HG03039 (cell line): ENCODE data around the gene CCL28.

Source experiments
- ATAC-seq: cut with Tn5 transposase; IDR thresholded peaks from one replicate; pipeline ENCODE4 v1.9.1; 2021; ENCODE audit warnings: mild to moderate bottlenecking, moderate library complexity; ENCODE audit not compliant: unreplicated experiment

CCL28 gene

DNA sequence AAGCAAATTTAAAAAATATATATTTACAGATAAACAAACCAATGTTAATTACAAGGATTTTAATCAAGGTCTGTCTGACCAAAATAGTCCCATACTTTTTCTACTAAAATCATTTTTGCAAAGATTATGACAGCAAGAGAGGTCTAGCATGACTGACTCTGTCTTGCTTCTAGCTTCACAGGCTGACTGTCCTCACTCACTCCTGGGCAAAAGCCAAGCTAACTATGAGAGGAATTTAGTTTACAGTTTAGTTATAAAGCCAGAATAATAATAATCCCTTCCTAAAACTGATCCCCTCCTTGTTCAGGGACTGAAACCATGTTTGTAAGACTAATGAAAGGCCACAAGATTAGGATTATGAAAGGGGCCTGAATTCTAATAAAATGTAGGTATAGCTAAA is 53.5 kb downstream of the CCL28 start:
- ATAC-seq, result no peak

DNA sequence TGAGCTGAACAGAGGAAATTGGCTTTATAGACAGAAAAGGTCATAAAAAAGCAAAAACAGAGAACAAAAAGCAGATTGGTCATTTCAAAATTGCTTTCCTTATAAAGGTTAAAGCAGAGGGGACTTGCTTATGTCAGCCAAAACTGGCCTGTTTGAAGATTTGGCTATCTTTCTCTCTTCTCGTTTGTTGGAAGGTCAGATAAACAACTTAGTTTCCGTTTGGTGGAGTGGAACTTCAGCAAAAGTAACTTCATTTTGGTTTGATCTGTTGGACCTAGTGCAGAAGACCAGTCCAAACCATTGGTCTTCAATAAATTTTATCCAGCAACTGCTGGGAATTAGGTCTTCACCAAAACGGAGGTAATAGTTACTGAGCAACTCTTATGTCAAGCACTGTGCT is 53.9 kb downstream of the CCL28 start:
- ATAC-seq, result no peak

DNA sequence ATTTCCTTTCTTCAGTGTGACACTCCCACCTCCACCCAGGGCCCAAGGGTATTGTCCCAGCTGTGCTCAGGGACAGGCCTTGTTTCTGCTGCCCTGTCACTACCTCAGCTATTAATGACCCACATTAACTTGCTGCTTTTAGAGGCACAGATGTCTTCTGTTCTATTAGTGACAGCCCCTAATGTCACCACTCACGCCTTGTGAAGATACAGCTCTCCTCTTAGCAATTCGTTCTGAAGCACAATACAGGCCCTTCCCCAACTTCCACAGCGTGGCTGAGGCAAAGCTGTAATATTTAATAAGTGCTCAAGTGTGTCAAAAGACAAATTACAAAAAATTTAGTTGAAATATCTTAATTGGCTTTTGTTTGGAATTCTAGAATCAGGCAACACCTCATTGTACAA is 54.3 kb downstream of the CCL28 start:
- ATAC-seq, result no peak

DNA sequence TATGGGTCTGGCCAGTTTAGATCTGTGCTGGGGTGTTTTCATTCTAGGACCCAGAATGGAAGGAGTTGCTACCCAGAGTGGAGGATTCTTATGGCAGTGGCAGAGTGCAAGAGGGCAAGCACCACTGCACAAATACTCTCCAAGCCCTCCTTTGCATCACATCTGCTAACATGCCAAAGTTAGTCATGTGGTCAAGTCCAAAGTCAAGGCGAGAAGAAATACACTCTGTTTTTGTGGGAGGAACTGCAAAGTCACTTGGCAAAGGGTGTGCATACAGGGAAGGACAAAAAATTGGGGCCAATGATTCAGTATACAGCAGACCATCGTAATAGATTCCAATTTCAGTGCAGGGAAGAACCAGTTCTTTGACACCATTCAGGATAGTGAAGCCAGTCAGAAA is 55.1 kb downstream of the CCL28 start:
- ATAC-seq, result no peak

DNA sequence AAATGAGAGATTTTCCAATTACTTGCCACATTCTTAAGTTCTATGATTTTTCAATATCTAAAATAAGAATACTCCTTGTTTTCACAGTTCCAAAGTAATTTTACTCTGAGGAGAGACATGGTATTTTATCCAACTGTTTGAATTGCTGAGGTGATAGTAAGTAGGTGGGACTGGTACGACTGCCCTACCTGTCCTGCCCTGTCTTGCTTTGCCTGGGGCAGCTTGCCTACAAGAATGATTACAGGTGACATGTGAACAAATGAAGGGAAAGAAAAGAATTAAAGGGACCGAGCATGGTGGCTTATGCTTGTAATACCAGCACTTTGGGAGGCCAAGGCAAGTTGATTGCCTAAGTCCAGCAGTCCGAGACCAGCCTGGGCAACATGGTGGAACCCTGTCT is 57.4 kb downstream of the CCL28 start:
- no peak for ATAC-seq

DNA sequence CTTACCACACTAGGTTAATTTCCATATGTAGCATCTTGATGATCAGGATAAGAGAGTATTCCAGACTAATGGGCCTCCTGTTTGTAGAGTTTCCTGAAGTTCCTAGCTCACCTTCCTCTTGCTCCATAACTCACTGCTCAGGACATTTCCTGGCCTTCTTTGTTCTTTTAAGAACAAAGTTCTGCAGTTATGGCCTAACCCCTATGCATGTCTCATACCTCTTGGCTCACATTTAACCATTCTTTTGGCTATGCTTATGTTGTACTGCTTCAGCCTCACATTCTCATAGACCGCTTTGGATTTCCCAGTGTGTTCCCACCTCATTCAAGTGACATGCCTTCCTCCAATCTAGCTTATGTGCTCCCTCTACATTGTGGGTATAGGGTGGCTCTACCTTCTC is 58.5 kb downstream of the CCL28 start:
- ATAC-seq, result no peak

DNA sequence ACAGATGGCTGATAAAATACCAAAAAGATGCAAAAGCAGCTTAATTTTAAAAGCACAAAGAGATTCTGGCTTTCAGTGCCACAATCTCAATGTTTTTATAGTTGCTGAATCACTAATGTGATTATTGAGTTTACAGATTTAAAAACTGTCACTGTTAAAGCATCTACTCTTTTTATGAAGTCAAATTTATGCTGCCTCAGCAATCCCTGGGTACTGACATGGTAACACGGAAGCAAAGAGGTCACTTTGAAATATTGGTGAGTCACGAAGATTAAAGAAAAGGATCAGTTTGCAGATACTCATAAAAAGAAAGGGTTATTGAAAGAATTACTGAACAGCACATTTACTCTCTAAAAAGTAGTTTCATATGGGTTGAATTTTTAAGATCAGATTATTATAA is 59.3 kb downstream of the CCL28 start:
- no peak for ATAC-seq

DNA sequence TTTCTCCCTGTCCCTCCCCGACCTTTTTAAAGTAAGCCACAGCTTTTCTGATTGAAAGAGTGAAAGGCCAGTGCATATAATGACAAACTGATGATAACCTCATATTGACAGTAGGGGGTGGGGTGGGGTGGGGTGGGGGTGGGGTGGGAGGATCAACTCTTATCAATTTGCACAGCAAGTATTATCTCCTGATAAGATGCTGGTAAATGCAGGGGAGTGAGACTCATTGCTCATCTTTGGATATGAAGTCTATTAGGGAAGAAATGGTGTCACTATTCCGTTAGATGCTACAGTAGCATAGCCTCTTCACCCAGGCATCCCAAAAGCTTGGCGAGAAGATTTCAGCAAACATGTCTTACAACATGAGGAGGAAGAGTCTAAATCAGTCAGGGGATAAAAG is 60.1 kb downstream of the CCL28 start:
- no peak for ATAC-seq

DNA sequence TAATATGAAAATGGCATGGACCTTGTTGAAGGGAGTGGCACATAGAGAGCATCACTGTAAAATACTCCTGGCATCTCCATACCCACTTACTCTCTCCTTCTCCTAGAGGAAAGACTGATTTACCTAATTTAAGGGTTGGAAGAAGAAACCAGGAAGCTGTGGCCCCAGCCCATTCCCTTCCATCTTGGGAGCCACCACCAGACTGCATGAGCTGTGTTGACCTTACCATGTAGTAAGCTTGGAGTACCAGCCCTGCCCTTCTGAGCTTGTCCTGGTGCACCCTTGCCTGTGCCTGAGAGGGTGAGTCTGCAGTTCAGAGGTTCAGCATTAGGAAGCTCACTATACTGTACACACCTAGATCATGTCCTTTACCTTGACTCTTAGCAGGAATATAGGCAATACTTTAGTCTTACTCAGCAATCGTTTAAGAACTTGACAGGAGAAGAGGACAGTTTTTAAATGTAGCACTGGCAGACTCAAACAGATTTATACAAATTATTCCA is 63.3 kb downstream of the CCL28 start:
- ATAC-seq, result no peak

- no peak for ATAC-seq
These were observed 64.0 kb downstream of the CCL28 start for GRCh38 chr5:43348207-43348606.

- no peak for ATAC-seq
These were observed 73.3 kb downstream of the CCL28 start for GRCh38 chr5:43338862-43339261.

DNA sequence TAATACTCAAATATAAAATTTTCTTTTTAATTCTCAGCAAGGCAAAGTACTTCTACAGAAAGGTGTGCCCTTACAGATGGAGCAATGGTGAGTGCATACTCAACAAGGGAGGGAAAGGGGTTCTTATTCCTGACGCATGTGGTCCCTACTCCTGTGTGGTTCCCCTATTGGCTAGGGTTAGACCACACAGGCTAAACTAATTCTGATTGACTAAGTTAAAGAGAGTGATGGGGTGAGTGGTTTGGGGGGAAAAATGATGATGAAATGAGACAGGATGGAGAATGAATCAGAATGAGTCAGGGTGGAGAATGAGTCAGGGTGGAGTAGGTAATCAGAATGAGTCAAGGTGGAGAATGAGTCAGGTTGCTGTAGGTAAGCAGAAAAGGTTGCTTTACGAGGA is 76.0 kb downstream of the CCL28 start:
- no peak for ATAC-seq

GRCh38 chr5:43335681-43336080 is 76.5 kb downstream of the CCL28 start:
- no peak for ATAC-seq

DNA sequence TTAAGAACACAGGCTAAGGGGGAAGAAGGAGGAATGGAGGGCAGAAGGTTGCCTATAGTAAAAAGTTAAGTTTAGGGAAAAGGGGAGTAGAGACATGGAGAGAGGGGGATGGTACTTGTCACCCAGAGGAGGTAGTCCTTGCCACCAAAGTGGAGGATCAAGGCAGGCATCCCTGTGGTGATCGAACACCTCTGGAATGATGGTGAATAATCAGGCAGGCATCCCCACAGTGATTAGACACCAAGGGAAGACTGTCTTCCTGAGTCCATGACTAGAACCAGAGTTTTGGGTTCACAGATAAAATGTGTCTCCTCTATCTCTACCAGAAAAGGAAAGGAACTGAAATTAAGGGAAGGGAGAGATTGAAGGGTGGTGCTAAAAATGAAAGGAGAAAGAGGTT is 79.8 kb downstream of the CCL28 start:
- no peak for ATAC-seq
